Naive thymus-derived CD4-positive, alpha-beta T cell (primary cell): ENCODE results near the gene MPRIP. TPM values are rescaled to one million over a fixed set of nuclear protein-coding genes. Genes with fewer than 3 reads are reported as not detected.

Experiments used
- ATAC-seq: fragments of 150-1000 bp; cut with Tn5 transposase; 2 replicates; pipeline ENCODE4 v1.10.0; 2021; ENCODE audit warnings: mild to moderate bottlenecking, moderate library complexity
- CTCF ChIA-PET: fragments of 350-600 bp; sonication (Branson Sonifier 250); formaldehyde crosslinking; loops from one replicate; lab custom pipeline; 2021; ENCODE audit warnings: antibody characterized with exemption; lab: Charles Lee
- POLR2A ChIA-PET: fragments of 350-600 bp; sonication (Branson Sonifier 250); formaldehyde crosslinking; loops from one replicate; lab custom pipeline; 2021; ENCODE audit warnings: antibody characterized with exemption, inconsistent platforms; lab: Charles Lee
- DNase-seq, 9 donors: peaks; one replicate each; pipeline versions ENCODE4 v3.0.0 to v3.0.0-alpha.2; 2020 to 2022; ENCODE audit warnings: mixed read lengths in 1 of 9
- H3K27ac ChIP-seq: one replicate; pipeline ENCODE4 v1.7.0; 2013; ENCODE audit warnings: mild to moderate bottlenecking, low read depth, low read length, moderate library complexity
- H3K27me3 ChIP-seq, 2 donors: one replicate each; pipeline ENCODE4 v1.7.0; 2013; ENCODE audit warnings: low read length in 2 of 2, mild to moderate bottlenecking in 2 of 2, moderate library complexity in 2 of 2; ENCODE audit not compliant: control insufficient read depth in 2 of 2, insufficient read depth in 2 of 2
- H3K36me3 ChIP-seq, 3 experiments: 1 replicate in 2 of 3; 2 replicates in 1 of 3; pipeline ENCODE4 v1.7.0; 2013; ENCODE audit warnings: low read length in 3 of 3, mild to moderate bottlenecking in 3 of 3, moderate library complexity in 1 of 3; ENCODE audit not compliant: insufficient read depth in 3 of 3, control insufficient read depth in 2 of 3
- H3K4me1 ChIP-seq, 2 donors: one replicate each; pipeline ENCODE4 v1.7.0; 2013; ENCODE audit warnings: low read length in 2 of 2, mild to moderate bottlenecking in 2 of 2, moderate library complexity in 1 of 2; ENCODE audit not compliant: control insufficient read depth in 2 of 2, insufficient read depth in 2 of 2
- H3K4me3 ChIP-seq: 2 replicates; pipeline ENCODE4 v1.7.0; 2013; ENCODE audit warnings: mild to moderate bottlenecking, low read length
- H3K9me3 ChIP-seq, 3 experiments: 1 replicate in 2 of 3; 2 replicates in 1 of 3; pipeline ENCODE4 v1.7.0; 2013; ENCODE audit warnings: low read length in 3 of 3; ENCODE audit not compliant: control insufficient read depth in 2 of 3
- H3K27ac Mint-ChIP-seq, 9 donors: one replicate each; pipeline ENCODE4 v1.8.0; 2020 to 2022; ENCODE audit warnings: mixed read lengths in 9 of 9, mild to moderate bottlenecking in 8 of 9, moderate library complexity in 5 of 9, inconsistent platforms in 2 of 9
- H3K27me3 Mint-ChIP-seq, 5 donors: one replicate each; pipeline ENCODE4 v1.8.0; 2021 to 2022; ENCODE audit warnings: mixed read lengths in 5 of 5, mild to moderate bottlenecking in 1 of 5
- H3K36me3 Mint-ChIP-seq, 5 donors: one replicate each; pipeline ENCODE4 v1.8.0; 2020 to 2022; ENCODE audit warnings: mixed read lengths in 5 of 5, mild to moderate bottlenecking in 3 of 5, inconsistent platforms in 1 of 5
- H3K4me1 Mint-ChIP-seq, 7 donors: one replicate each; pipeline ENCODE4 v1.8.0; 2020 to 2022; ENCODE audit warnings: mixed read lengths in 7 of 7, mild to moderate bottlenecking in 3 of 7, inconsistent platforms in 1 of 7
- H3K4me3 Mint-ChIP-seq, 10 donors: one replicate each; pipeline ENCODE4 v1.8.0; 2020 to 2022; ENCODE audit warnings: mild to moderate bottlenecking in 10 of 10, mixed read lengths in 10 of 10, moderate library complexity in 6 of 10, inconsistent platforms in 2 of 10
- H3K9me3 Mint-ChIP-seq, 11 donors: one replicate each; pipeline ENCODE4 v1.8.0; 2020 to 2022; ENCODE audit warnings: mixed read lengths in 11 of 11, mild to moderate bottlenecking in 4 of 11, inconsistent platforms in 1 of 11, moderate library complexity in 1 of 11
- intact Hi-C, 2 donors: fragments of 100-400 bp; cut with micrococcal nuclease; formaldehyde crosslinking; loops; one replicate each; pipeline ENCODE4 v1.15.1; 2023
- polyA plus RNA-seq, 2 donors: library from polyadenylated mRNA; unstranded; fragments of 300-500 nt; fragmentation: Illumina TruSeq; gene quantifications; one replicate each; pipeline ENCODE4 v1.2.3, GENCODE V29; 2021
- total RNA-seq, 6 experiments: library from RNA in 5 of 6; stranded (reverse) in 5 of 6; gene quantifications; 1 replicate in 5 of 6; 2 replicates in 1 of 6; pipeline ENCODE4 v1.2.3 and lab custom pipeline; 2021 to 2026

The MPRIP gene
- total and polyA plus RNA-seq, 7 experiments from 2014 or later, result 18.6 to 259 (median 196) TPM

- peaks cover 0 to 22% (median 4%) of the 10 kb centered on the region in 3 experiments for H3K36me3 ChIP-seq
- peaks cover 13 to 18% of the 10 kb centered on the region in 2 donors for H3K4me1 ChIP-seq
- Mint-ChIP-seq H3K9me3 (peaks cover 0 to 5% (median 0%) of the 10 kb centered on the region in 11 donors), H3K4me1 (peaks cover 16 to 38% (median 31%) of the 10 kb centered on the region in 7 donors), H3K4me3 (peak overlapping the region; percentile 90 to 99 (median 96)), H3K36me3 (peaks cover 0 to 7% (median 4%) of the 10 kb centered on the region in 5 donors), H3K27me3 (peaks cover 0 to 6% (median 0%) of the 10 kb centered on the region in 5 donors), H3K27ac (peak overlapping the region; percentile 97 to 100 (median 98))
- H3K27ac ChIP-seq, result peak overlapping the region; percentile 97
- DNase-seq (peak in 4 of 9 donors; percentile 9 to 14 (median 10)), ATAC-seq (no peak)
- peak overlapping the region; percentile 92 for H3K4me3 ChIP-seq
- CTCF ChIA-PET, result interaction anchor here (0.5 to 0.6 kb wide), 2 partner anchors 73 to 119 kb away, joined by 3 read pairs; no protein-coding TSS in a partner anchor
- POLR2A ChIA-PET, result interaction anchor here (0.7 to 2.8 kb wide), 14 partner anchors 17 to 856 kb away, joined by 3 to 10 read pairs (median 4); partner anchors contain the start of genes PLD6 and UBB
- no peaks in the 10 kb centered on the region for H3K9me3 ChIP-seq
- no peaks in the 10 kb centered on the region for H3K27me3 ChIP-seq
- intact Hi-C loops, result loop anchor here (1.0 to 5.0 kb wide), 13 partner anchors 30 to 355 kb away; partner anchors contain the start of genes COPS3 (in 2 of the 2), PLD6 (in 2 of the 2), MPRIP (in 1 of the 2) and PEMT (in 1 of the 2)
These were observed 194.2 kb downstream of the MPRIP start for GRCh38 chr17:17236295-17237025.

DNA sequence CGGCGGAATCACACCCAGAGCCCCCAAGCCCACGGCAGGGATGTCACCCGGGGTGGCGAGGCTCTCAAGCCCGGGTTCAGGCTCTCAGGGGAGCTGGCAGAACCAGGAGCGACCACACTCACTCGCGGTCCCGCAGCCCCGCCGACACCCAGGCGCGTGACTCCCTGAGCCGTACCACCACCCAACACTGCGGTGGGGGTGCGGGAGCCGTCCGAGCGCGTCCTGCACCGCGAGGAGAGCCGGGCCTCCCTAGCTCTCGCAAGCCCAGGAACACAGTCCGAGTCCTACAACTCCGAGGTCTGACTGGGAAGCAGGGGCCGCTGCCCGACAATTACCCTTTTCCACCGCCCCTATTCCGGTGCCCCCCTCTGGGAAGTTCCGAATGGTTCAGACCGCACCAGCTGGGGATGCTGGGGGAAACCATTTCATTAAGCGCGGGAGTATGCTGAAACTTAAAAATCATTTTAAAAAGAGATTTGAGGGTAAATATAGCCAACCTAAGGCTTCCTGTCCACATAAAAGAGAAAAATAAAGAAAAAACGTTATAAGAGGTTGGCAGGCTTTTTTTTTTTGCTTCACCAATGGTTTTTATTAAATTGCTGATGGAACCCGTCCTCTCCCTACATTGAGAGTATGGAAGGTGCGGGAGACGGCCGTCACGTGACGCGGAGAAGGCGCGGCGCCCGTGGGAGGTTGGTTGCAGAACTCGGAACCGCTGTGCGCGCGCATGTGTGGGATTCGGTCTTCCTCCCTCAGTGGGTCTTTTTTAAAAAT lies 195.0 kb downstream of the MPRIP start, which contains the start of gene FLCN:
Gene FLCN (minus strand): TSS at position 143 of the 774 bp plus-strand sequence. CDS start 9,031 bp downstream, outside the sequence.
- ChIA-PET POLR2A (interaction anchor here (0.7 to 2.8 kb wide), 11 partner anchors 16 to 856 kb away, joined by 3 to 10 read pairs (median 5); partner anchors contain the start of genes PLD6 and UBB), CTCF (interaction anchor here (0.6 kb wide), 1 partner anchor 26 kb away, joined by 4 read pairs; no protein-coding TSS in a partner anchor)
- Histone ChIP-seq H3K36me3 (peaks cover 0 to 14% (median 0%) of the 10 kb centered on the region in 3 experiments), H3K4me3 (peak within 1 kb of the TSS; percentile 92), H3K4me1 (peaks cover 13 to 18% of the 10 kb centered on the region in 2 donors), H3K27me3 (no peaks in the 10 kb centered on the region), H3K27ac (peak within 1 kb of the TSS; percentile 97), H3K9me3 (no peaks in the 10 kb centered on the region)
- H3K9me3 Mint-ChIP-seq, result peaks cover 0 to 5% (median 0%) of the 10 kb centered on the region in 11 donors
- ATAC-seq (peak; percentile 95), DNase-seq (peak; percentile 86 to 96 (median 91))
- H3K4me3 Mint-ChIP-seq, result peak within 1 kb of the TSS; percentile 90 to 99 (median 96)
- H3K27ac Mint-ChIP-seq, result peak within 1 kb of the TSS; percentile 97 to 100 (median 98)
- H3K4me1 Mint-ChIP-seq, result peaks cover 16 to 38% (median 31%) of the 10 kb centered on the region in 7 donors
- peaks cover 0 to 3% (median 0%) of the 10 kb centered on the region in 5 donors for H3K36me3 Mint-ChIP-seq
- intact Hi-C loops, result loop anchor here (1.0 to 5.0 kb wide), 13 partner anchors 31 to 354 kb away; partner anchors contain the start of genes COPS3 (in 2 of the 2), PLD6 (in 2 of the 2), MPRIP (in 1 of the 2) and PEMT (in 1 of the 2)
- peaks cover 0 to 6% (median 0%) of the 10 kb centered on the region in 5 donors for H3K27me3 Mint-ChIP-seq

- Mint-ChIP-seq H3K4me3 (peak overlapping the region in 1 of 10 donors; percentile 55), H3K9me3 (peaks cover 0 to 5% (median 0%) of the 10 kb centered on the region in 11 donors), H3K27ac (no peak overlapping the region), H3K27me3 (peaks cover 0 to 6% (median 0%) of the 10 kb centered on the region in 5 donors), H3K4me1 (peaks cover 16 to 31% (median 30%) of the 10 kb centered on the region in 7 donors), H3K36me3 (peaks cover 0 to 3% (median 0%) of the 10 kb centered on the region in 5 donors)
- no peak for ATAC-seq
- no peaks in the 10 kb centered on the region for H3K9me3 ChIP-seq
- no peak for DNase-seq
- H3K4me1 ChIP-seq, result peaks cover 13 to 18% of the 10 kb centered on the region in 2 donors
- intact Hi-C loops, result loop anchor here in 1 of 2 donors (5.0 kb wide), 1 partner anchor 238 kb away; no protein-coding TSS in a partner anchor
- H3K27me3 ChIP-seq, result no peaks in the 10 kb centered on the region
- H3K27ac ChIP-seq, result no peak overlapping the region
- POLR2A ChIA-PET, result interaction anchor here (0.7 to 0.8 kb wide), 2 partner anchors 39 to 60 kb away, joined by 3 read pairs; no protein-coding TSS in a partner anchor
- CTCF ChIA-PET, result no interaction called here
- peaks cover 0 to 7% (median 0%) of the 10 kb centered on the region in 3 experiments for H3K36me3 ChIP-seq
- H3K4me3 ChIP-seq, result no peak overlapping the region
These were observed 197.6 kb downstream of the MPRIP start for GRCh38 chr17:17239832-17240231.

DNA sequence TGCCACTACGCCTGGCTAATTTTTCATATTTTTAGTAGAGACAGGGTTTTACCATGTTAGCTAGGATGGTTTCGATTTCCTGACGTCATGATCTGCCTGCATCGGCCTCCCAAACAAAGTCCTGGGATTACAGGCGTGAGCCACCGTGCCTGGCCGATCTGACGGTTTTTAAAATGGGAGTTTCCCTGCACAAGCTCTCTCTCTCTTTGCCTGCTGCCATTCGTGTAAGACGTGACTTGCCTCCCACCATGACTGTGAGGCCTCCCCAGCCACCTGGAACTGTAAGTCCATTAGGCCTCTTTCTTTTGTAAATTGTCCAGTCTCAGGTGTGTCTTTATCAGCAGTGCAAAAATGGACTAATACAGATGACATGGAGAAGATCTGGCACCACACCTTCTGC lies 199.4 kb downstream of the MPRIP start:
- H3K4me1 ChIP-seq, result peaks cover 0 to 4% of the 10 kb centered on the region in 2 donors
- H3K27me3 Mint-ChIP-seq, result peaks cover 0 to 6% (median 0%) of the 10 kb centered on the region in 5 donors
- no peak for DNase-seq
- H3K4me1 Mint-ChIP-seq, result peaks cover 0 to 17% (median 13%) of the 10 kb centered on the region in 7 donors
- H3K36me3 ChIP-seq, result peaks cover 0 to 19% (median 0%) of the 10 kb centered on the region in 3 experiments
- H3K9me3 Mint-ChIP-seq, result peaks cover 0 to 4% (median 0%) of the 10 kb centered on the region in 11 donors
- peaks cover 0 to 3% (median 0%) of the 10 kb centered on the region in 5 donors for H3K36me3 Mint-ChIP-seq
- H3K27ac ChIP-seq, result no peak overlapping the region
- peak overlapping the region in 1 of 10 donors; percentile 25 for H3K4me3 Mint-ChIP-seq
- H3K9me3 ChIP-seq, result no peaks in the 10 kb centered on the region
- ChIA-PET CTCF (no interaction called here), POLR2A (interaction anchor here (0.6 to 0.7 kb wide), 2 partner anchors 36 to 64 kb away, joined by 3 read pairs; partner anchors contain the start of gene PLD6)
- intact Hi-C loops, result no loop called here
- H3K27ac Mint-ChIP-seq, result peak overlapping the region in 1 of 9 donors; percentile 18
- H3K27me3 ChIP-seq, result no peaks in the 10 kb centered on the region
- ATAC-seq, result no peak
- H3K4me3 ChIP-seq, result no peak overlapping the region

DNA sequence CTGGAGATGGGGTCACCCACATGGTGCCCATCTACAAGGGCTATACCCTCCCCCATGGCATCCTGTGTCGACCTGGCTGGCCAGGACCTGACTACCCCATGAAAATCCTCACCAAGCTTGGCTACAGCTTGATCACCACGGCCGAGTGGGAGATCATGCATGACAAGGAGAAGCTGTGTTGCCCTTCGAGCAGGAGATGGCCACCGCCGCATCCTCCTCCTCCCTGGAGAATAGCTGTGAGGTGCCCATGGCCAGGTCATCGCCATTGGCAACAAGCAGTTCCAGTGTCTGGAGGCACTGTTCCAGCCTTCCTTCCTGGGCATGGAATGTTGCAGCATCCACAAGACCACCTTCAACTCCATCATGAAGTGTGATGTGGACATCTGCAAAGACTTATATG lies 200.0 kb downstream of the MPRIP start:
- H3K27ac Mint-ChIP-seq, result peak overlapping the region in 1 of 9 donors; percentile 65
- Histone ChIP-seq H3K9me3 (no peaks in the 10 kb centered on the region), H3K4me1 (peaks cover 0 to 4% of the 10 kb centered on the region in 2 donors), H3K27ac (no peak overlapping the region), H3K27me3 (no peaks in the 10 kb centered on the region), H3K4me3 (no peak overlapping the region), H3K36me3 (peaks cover 0 to 19% (median under 1%) of the 10 kb centered on the region in 3 experiments)
- peaks cover 0 to 9% (median 5%) of the 10 kb centered on the region in 5 donors for H3K36me3 Mint-ChIP-seq
- DNase-seq (no peak), ATAC-seq (no peak)
- intact Hi-C loops, result no loop called here
- H3K27me3 Mint-ChIP-seq, result peaks cover 0 to 5% (median 0%) of the 10 kb centered on the region in 5 donors
- no peak overlapping the region for H3K4me3 Mint-ChIP-seq
- CTCF ChIA-PET, result no interaction called here
- H3K9me3 Mint-ChIP-seq, result peaks cover 0 to 2% (median 0%) of the 10 kb centered on the region in 11 donors
- POLR2A ChIA-PET, result no interaction called here
- H3K4me1 Mint-ChIP-seq, result peaks cover 0 to 16% (median 11%) of the 10 kb centered on the region in 7 donors
